CD4-positive, CD25-positive, alpha-beta regulatory T cell (primary cell): ENCODE results near the gene PLA2G12B. TPM values are rescaled to one million over a fixed set of nuclear protein-coding genes. Genes with fewer than 3 reads are reported as not detected.
"Not testable (repeated sequence)": the region's sequence is repeated elsewhere in the genome, so short reads cannot be mapped to it uniquely, and the experiment has no call there.

Experiments
- ATAC-seq, 2 donors: fragments of 150-1000 bp; cut with Tn5 transposase; one replicate each; pipeline ENCODE4 v1.10.0; 2021; ENCODE audit warnings: low read depth in 2 of 2, moderate number of reproducible peaks in 2 of 2, moderate library complexity in 1 of 2
- DNase-seq, 3 donors: peaks; one replicate each; pipeline versions ENCODE4 v3.0.0 to v3.0.0-alpha.2; 2012 to 2022; ENCODE audit warnings: mixed read lengths in 1 of 3
- H3K27ac ChIP-seq: one replicate; pipeline ENCODE4 v1.7.0; 2013; ENCODE audit warnings: mild to moderate bottlenecking, low read length; ENCODE audit not compliant: insufficient read depth, poor library complexity, severe bottlenecking
- H3K27me3 ChIP-seq: one replicate; pipeline ENCODE4 v1.7.0; 2013; ENCODE audit warnings: low read length; ENCODE audit not compliant: control insufficient read depth, insufficient read depth
- H3K36me3 ChIP-seq: one replicate; pipeline ENCODE4 v1.7.0; 2013; ENCODE audit warnings: mild to moderate bottlenecking, low read length, moderate library complexity; ENCODE audit not compliant: control insufficient read depth, insufficient read depth
- H3K4me1 ChIP-seq: 2 replicates; pipeline ENCODE4 v1.7.0; 2013; ENCODE audit warnings: mild to moderate bottlenecking, low read length; ENCODE audit not compliant: insufficient read depth, control insufficient read depth, poor library complexity, severe bottlenecking
- H3K4me3 ChIP-seq: one replicate; pipeline ENCODE4 v1.7.0; 2013; ENCODE audit warnings: low read depth, mild to moderate bottlenecking, low read length, moderate library complexity
- H3K9me3 ChIP-seq, 2 experiments: 1 replicate in 1 of 2; 2 replicates in 1 of 2; pipeline ENCODE4 v1.7.0; 2013; ENCODE audit warnings: low read length in 2 of 2, mild to moderate bottlenecking in 1 of 2, moderate library complexity in 1 of 2; ENCODE audit not compliant: control insufficient read depth in 2 of 2
- H3K27ac Mint-ChIP-seq, 3 donors: one replicate each; pipeline ENCODE4 v1.8.0; 2020 to 2022; ENCODE audit warnings: mild to moderate bottlenecking in 3 of 3, mixed read lengths in 3 of 3, moderate library complexity in 2 of 3
- H3K27me3 Mint-ChIP-seq: one replicate; pipeline ENCODE4 v1.8.0; 2022; ENCODE audit warnings: mild to moderate bottlenecking, mixed read lengths
- H3K36me3 Mint-ChIP-seq: one replicate; pipeline ENCODE4 v1.8.0; 2020; ENCODE audit warnings: mixed read lengths
- H3K4me1 Mint-ChIP-seq, 4 donors: one replicate each; pipeline ENCODE4 v1.8.0; 2020 to 2022; ENCODE audit warnings: mixed read lengths in 4 of 4, mild to moderate bottlenecking in 1 of 4
- H3K4me3 Mint-ChIP-seq, 4 donors: one replicate each; pipeline ENCODE4 v1.8.0; 2020 to 2022; ENCODE audit warnings: mild to moderate bottlenecking in 4 of 4, mixed read lengths in 4 of 4, moderate library complexity in 3 of 4
- H3K9me3 Mint-ChIP-seq, 7 donors: one replicate each; pipeline ENCODE4 v1.8.0; 2020 to 2022; ENCODE audit warnings: mixed read lengths in 7 of 7, mild to moderate bottlenecking in 3 of 7, moderate library complexity in 2 of 7
- polyA plus RNA-seq, 4 donors: library from polyadenylated mRNA; unstranded; fragments of 300-500 nt; fragmentation: Illumina TruSeq; gene quantifications; one replicate each; pipeline ENCODE4 v1.2.3, GENCODE V29; 2021
- total RNA-seq: library from RNA; stranded (reverse); gene quantifications from one replicate; pipeline ENCODE4 v1.2.3, GENCODE V29; 2022

The PLA2G12B gene
- total and polyA plus RNA-seq, 5 donors from 2014 or later, result not detected

GRCh38 chr10:72932259-72933015 lies 22.2 kb downstream of the PLA2G12B start:
- Histone ChIP-seq H3K36me3 (no peaks in the 10 kb centered on the region), H3K9me3 (no peaks in the 10 kb centered on the region), H3K4me1 (no peaks in the 10 kb centered on the region), H3K4me3 (no peak overlapping the region), H3K27ac (no peak overlapping the region), H3K27me3 (peaks cover 10% of the 10 kb centered on the region)
- no peak overlapping the region for H3K27ac Mint-ChIP-seq
- no peaks in the 10 kb centered on the region for H3K9me3 Mint-ChIP-seq
- DNase-seq (no peak), ATAC-seq (no peak)
- no peak overlapping the region for H3K4me3 Mint-ChIP-seq
- H3K36me3 Mint-ChIP-seq, result no peaks in the 10 kb centered on the region
- peaks cover 16% of the 10 kb centered on the region for H3K27me3 Mint-ChIP-seq
- no peaks in the 10 kb centered on the region for H3K4me1 Mint-ChIP-seq

GRCh38 chr10:72930276-72930675 lies 24.3 kb downstream of the PLA2G12B start:
- no peaks in the 10 kb centered on the region for H3K9me3 ChIP-seq
- H3K4me1 ChIP-seq, result no peaks in the 10 kb centered on the region
- Mint-ChIP-seq H3K36me3 (no peaks in the 10 kb centered on the region), H3K4me1 (no peaks in the 10 kb centered on the region), H3K27me3 (peaks cover 21% of the 10 kb centered on the region), H3K9me3 (peaks cover 0 to 1% (median 0%) of the 10 kb centered on the region in 7 donors), H3K27ac (no peak overlapping the region), H3K4me3 (no peak overlapping the region)
- H3K36me3 ChIP-seq, result no peaks in the 10 kb centered on the region
- ATAC-seq (no peak), DNase-seq (no peak)
- H3K27me3 ChIP-seq, result peaks cover 5% of the 10 kb centered on the region
- H3K4me3 ChIP-seq, result no peak overlapping the region
- H3K27ac ChIP-seq, result no peak overlapping the region

GRCh38 chr10:72928798-72929197 lies 25.8 kb downstream of the PLA2G12B start:
- peaks cover 24% of the 10 kb centered on the region for H3K27me3 Mint-ChIP-seq
- H3K36me3 Mint-ChIP-seq, result no peaks in the 10 kb centered on the region
- H3K9me3 Mint-ChIP-seq, result peaks cover 0 to 1% (median 0%) of the 10 kb centered on the region in 7 donors
- H3K4me1 Mint-ChIP-seq, result no peaks in the 10 kb centered on the region
- Histone ChIP-seq H3K4me3 (no peak overlapping the region), H3K27ac (no peak overlapping the region), H3K27me3 (no peaks in the 10 kb centered on the region), H3K9me3 (no peaks in the 10 kb centered on the region), H3K4me1 (no peaks in the 10 kb centered on the region), H3K36me3 (no peaks in the 10 kb centered on the region)
- no peak overlapping the region for H3K4me3 Mint-ChIP-seq
- no peak for ATAC-seq
- no peak for DNase-seq
- H3K27ac Mint-ChIP-seq, result no peak overlapping the region

GRCh38 chr10:72927485-72927884 lies 27.1 kb downstream of the PLA2G12B start:
- Mint-ChIP-seq H3K27me3 (peaks cover 24% of the 10 kb centered on the region), H3K27ac (no peak overlapping the region), H3K4me1 (no peaks in the 10 kb centered on the region), H3K4me3 (no peak overlapping the region), H3K9me3 (peaks cover 0 to 1% (median under 1%) of the 10 kb centered on the region in 7 donors), H3K36me3 (no peaks in the 10 kb centered on the region)
- H3K27me3 ChIP-seq, result peaks cover 4% of the 10 kb centered on the region
- no peak overlapping the region for H3K27ac ChIP-seq
- H3K4me1 ChIP-seq, result no peaks in the 10 kb centered on the region
- DNase-seq, result no peak
- no peak for ATAC-seq
- H3K36me3 ChIP-seq, result no peaks in the 10 kb centered on the region
- no peaks in the 10 kb centered on the region for H3K9me3 ChIP-seq
- H3K4me3 ChIP-seq, result no peak overlapping the region

- Mint-ChIP-seq H3K4me3 (no peak overlapping the region), H3K27me3 (peaks cover 35% of the 10 kb centered on the region), H3K4me1 (no peaks in the 10 kb centered on the region), H3K36me3 (peaks cover 6% of the 10 kb centered on the region), H3K9me3 (peaks cover 0 to 11% (median 4%) of the 10 kb centered on the region in 7 donors), H3K27ac (no peak overlapping the region)
- no peak overlapping the region for H3K4me3 ChIP-seq
- ATAC-seq, result no peak
- H3K4me1 ChIP-seq, result no peaks in the 10 kb centered on the region
- DNase-seq, result no peak
- H3K27ac ChIP-seq, result no peak overlapping the region
- H3K9me3 ChIP-seq, result peaks cover 0 to 3% of the 10 kb centered on the region in 2 experiments
- no peaks in the 10 kb centered on the region for H3K36me3 ChIP-seq
- peaks cover 4% of the 10 kb centered on the region for H3K27me3 ChIP-seq
These were observed 28.6 kb downstream of the PLA2G12B start for GRCh38 chr10:72925951-72926465.

- Histone ChIP-seq H3K27me3 (peaks cover 4% of the 10 kb centered on the region), H3K4me3 (no peak overlapping the region), H3K4me1 (no peaks in the 10 kb centered on the region), H3K27ac (no peak overlapping the region), H3K9me3 (peaks cover 0 to 4% of the 10 kb centered on the region in 2 experiments), H3K36me3 (no peaks in the 10 kb centered on the region)
- DNase-seq (no peak), ATAC-seq (no peak)
- Mint-ChIP-seq H3K4me3 (no peak overlapping the region), H3K27ac (no peak overlapping the region), H3K9me3 (peaks cover 0 to 20% (median 7%) of the 10 kb centered on the region in 7 donors), H3K27me3 (peaks cover 42% of the 10 kb centered on the region), H3K4me1 (no peaks in the 10 kb centered on the region), H3K36me3 (peaks cover 14% of the 10 kb centered on the region)
These were observed 30.3 kb downstream of the PLA2G12B start for GRCh38 chr10:72924351-72924750.

GRCh38 chr10:72921147-72921683 lies 33.4 kb downstream of the PLA2G12B start:
- H3K4me1 ChIP-seq, H3K4me3 ChIP-seq, H3K9me3 ChIP-seq, H3K27ac ChIP-seq, H3K27me3 ChIP-seq, H3K4me1 Mint-ChIP-seq, ATAC-seq, DNase-seq, H3K36me3 ChIP-seq, H3K4me3 Mint-ChIP-seq, H3K27ac Mint-ChIP-seq: not testable (repeated sequence)
- peaks cover 0 to 20% (median 8%) of the 10 kb centered on the region in 7 donors for H3K9me3 Mint-ChIP-seq
- peaks cover 14% of the 10 kb centered on the region for H3K36me3 Mint-ChIP-seq
- H3K27me3 Mint-ChIP-seq, result peaks cover 40% of the 10 kb centered on the region
